Activated CD4-positive, alpha-beta memory T cell treated with anti-CD3 and anti-CD28 coated beads, Interleukin-2, amount 10 ng/mL, durations not matched to agents 7 days and 5 days (primary cell): ENCODE data around the gene MUTYH. TPM values are rescaled to one million over a fixed set of nuclear protein-coding genes. Genes with fewer than 3 reads are reported as not detected.

Experiments used
- CTCF ChIA-PET: fragments of 350-600 bp; sonication (Branson Sonifier 250); formaldehyde crosslinking; loops from one replicate; lab custom pipeline; 2021; ENCODE audit warnings: antibody characterized with exemption, inconsistent platforms; lab: Charles Lee
- POLR2A ChIA-PET: fragments of 350-600 bp; sonication (Branson Sonifier 250); formaldehyde crosslinking; loops from one replicate; lab custom pipeline; 2021; ENCODE audit warnings: antibody characterized with exemption; lab: Charles Lee
- DNase-seq: peaks from one replicate; pipeline ENCODE4 v3.0.0-alpha.2; 2020
- H3K27ac Mint-ChIP-seq: one replicate; pipeline ENCODE4 v1.8.0; 2021; ENCODE audit warnings: mild to moderate bottlenecking, mixed read lengths
- H3K27me3 Mint-ChIP-seq: one replicate; pipeline ENCODE4 v1.8.0; 2021; ENCODE audit warnings: mixed read lengths
- H3K36me3 Mint-ChIP-seq: one replicate; pipeline ENCODE4 v1.8.0; 2021; ENCODE audit warnings: low read depth, mixed read lengths
- H3K4me1 Mint-ChIP-seq: one replicate; pipeline ENCODE4 v1.8.0; 2021; ENCODE audit warnings: mixed read lengths
- H3K4me3 Mint-ChIP-seq: one replicate; pipeline ENCODE4 v1.8.0; 2021; ENCODE audit warnings: mild to moderate bottlenecking, mixed read lengths
- H3K9me3 Mint-ChIP-seq: one replicate; pipeline ENCODE4 v1.8.0; 2021; ENCODE audit warnings: mixed read lengths
- total RNA-seq, 2 experiments: library from RNA; stranded (reverse); gene quantifications; one replicate each; pipeline ENCODE4 v1.2.3, GENCODE V29; 2021

Gene MUTYH
- total RNA-seq, 2 experiments from 2014 or later = 37.2 to 39.2 TPM

DNA sequence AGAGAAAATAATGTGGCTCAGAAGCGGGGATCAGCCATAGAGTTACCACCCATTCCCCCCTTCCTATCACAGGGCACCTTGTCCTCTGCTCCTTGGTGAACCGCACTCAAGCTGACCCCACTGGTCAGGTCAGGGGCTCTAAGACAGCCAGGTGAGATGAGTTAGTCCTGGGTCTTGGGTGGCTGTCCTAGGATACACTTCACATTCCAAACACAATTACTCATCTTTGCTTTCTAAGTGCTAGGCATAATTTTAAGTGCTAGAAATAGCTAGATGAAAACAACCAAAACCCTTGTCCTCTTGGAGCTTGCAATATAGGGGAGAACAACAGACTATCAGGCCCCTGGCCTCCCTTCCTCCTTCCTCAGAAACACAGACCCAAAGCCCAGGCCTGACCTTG lies 7.8 kb upstream of the MUTYH start:
- no peak for DNase-seq
- Mint-ChIP-seq H3K36me3 (peaks cover 28% of the 10 kb centered on the region), H3K9me3 (no peaks in the 10 kb centered on the region), H3K4me1 (peaks cover 13% of the 10 kb centered on the region), H3K27me3 (no peaks in the 10 kb centered on the region), H3K27ac (no peak overlapping the region), H3K4me3 (no peak overlapping the region)
- CTCF ChIA-PET = interaction anchor here (0.6 to 4.6 kb wide), 4 partner anchors 12 to 546 kb away, joined by 4 to 23 read pairs (median 4); partner anchors contain the start of gene TESK2
- POLR2A ChIA-PET = interaction anchor here (0.8 to 6.4 kb wide), 5 partner anchors 8 to 222 kb away, joined by 3 to 58 read pairs (median 3); partner anchors contain the start of genes MUTYH, PRDX1 and TOE1

DNA sequence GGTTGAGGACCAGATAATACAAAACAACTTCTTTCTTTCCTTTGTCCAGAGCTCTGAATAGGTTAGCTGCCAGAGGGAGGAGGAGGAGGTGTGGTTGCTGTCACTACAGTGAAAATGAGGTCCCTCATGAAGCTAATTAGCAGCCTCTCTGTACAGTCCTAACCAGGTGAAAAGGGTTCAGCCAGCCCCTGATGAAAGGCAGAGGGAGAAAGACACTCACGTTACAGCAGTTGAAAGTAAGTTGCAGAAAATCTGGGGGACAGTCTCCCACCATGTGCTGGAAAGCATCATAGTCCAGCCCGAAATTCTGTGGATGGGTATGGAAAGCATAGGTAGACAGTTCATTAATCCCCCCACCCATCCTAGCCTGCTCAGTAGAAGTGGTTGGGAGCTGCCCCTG lies 6.2 kb upstream of the MUTYH start:
- Mint-ChIP-seq H3K36me3 (peaks cover 44% of the 10 kb centered on the region), H3K27ac (no peak overlapping the region), H3K9me3 (no peaks in the 10 kb centered on the region), H3K4me1 (peaks cover 27% of the 10 kb centered on the region), H3K4me3 (no peak overlapping the region), H3K27me3 (no peaks in the 10 kb centered on the region)
- DNase-seq = no peak
- CTCF ChIA-PET = interaction anchor here (1.9 to 4.6 kb wide), 2 partner anchors 14 to 146 kb away, joined by 4 to 23 read pairs; partner anchors contain the start of gene TESK2
- POLR2A ChIA-PET = interaction anchor here (1.0 to 1.5 kb wide), 3 partner anchors 21 to 625 kb away, joined by 3 read pairs; partner anchors contain the start of genes CCDC163 and MMACHC

DNA sequence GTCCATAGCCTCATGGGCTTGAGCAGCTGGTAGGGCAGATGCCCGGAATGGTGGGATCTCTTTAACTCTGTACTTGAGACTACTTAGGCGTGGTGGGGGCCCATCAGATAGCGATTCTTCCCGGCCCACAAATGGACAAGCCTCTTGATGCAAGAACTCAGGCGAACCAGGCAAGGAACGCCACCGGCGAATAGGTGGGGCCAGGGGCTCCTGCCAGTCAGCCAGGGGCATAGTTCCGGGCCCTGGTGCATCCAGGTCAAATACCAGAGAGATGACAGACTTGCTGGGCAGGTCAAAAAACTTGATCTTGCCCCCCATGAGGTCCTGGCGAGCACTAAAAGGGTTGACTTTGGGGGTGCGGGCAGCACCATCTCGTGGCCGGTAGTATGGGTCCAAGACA lies 4.8 kb upstream of the MUTYH start:
- ChIA-PET POLR2A (interaction anchor here (1.2 to 1.5 kb wide), 2 partner anchors 11 to 20 kb away, joined by 3 to 4 read pairs; no protein-coding TSS in a partner anchor), CTCF (interaction anchor here (1.1 to 1.9 kb wide), 3 partner anchors 15 to 148 kb away, joined by 4 read pairs; no protein-coding TSS in a partner anchor)
- no peak overlapping the region for H3K27ac Mint-ChIP-seq

DNA sequence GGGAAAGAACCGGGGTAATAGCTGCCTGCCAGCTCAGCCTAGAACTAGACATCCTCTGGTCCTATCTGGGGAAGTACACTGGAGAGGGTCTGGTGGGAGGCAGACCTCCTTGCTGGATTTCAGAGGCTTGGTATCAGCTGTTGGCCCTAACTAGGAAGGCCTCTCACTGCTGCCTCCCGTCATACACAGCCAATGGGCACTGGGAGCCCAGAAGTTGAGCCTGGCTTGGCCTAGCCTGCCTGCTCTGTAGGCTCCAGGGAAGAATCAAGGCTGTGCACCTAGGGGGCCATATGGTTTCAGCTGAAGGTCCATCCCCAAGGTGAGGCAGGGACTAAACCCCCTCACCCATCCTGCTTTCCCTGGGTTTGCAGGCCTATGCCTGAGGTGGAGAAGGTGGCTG lies 4.3 kb upstream of the MUTYH start:
- no peak overlapping the region for H3K27ac Mint-ChIP-seq
- H3K4me3 Mint-ChIP-seq = no peak overlapping the region
- CTCF ChIA-PET = interaction anchor here (1.0 to 1.6 kb wide), 2 partner anchors 15 to 41 kb away, joined by 3 to 4 read pairs; no protein-coding TSS in a partner anchor
- no peak for DNase-seq
- no peaks in the 10 kb centered on the region for H3K9me3 Mint-ChIP-seq
- POLR2A ChIA-PET = interaction anchor here (1.8 kb wide), 1 partner anchor 11 kb away, joined by 5 read pairs; no protein-coding TSS in a partner anchor
- H3K4me1 Mint-ChIP-seq = peaks cover 31% of the 10 kb centered on the region
- H3K36me3 Mint-ChIP-seq = peaks cover 50% of the 10 kb centered on the region
- H3K27me3 Mint-ChIP-seq = no peaks in the 10 kb centered on the region

More for the DNA sequence above, 4.8 kb upstream of the MUTYH start:
- Mint-ChIP-seq H3K36me3 (peaks cover 47% of the 10 kb centered on the region), H3K9me3 (no peaks in the 10 kb centered on the region), H3K4me1 (peaks cover 29% of the 10 kb centered on the region), H3K4me3 (no peak overlapping the region), H3K27me3 (no peaks in the 10 kb centered on the region)
- DNase-seq = no peak

DNA sequence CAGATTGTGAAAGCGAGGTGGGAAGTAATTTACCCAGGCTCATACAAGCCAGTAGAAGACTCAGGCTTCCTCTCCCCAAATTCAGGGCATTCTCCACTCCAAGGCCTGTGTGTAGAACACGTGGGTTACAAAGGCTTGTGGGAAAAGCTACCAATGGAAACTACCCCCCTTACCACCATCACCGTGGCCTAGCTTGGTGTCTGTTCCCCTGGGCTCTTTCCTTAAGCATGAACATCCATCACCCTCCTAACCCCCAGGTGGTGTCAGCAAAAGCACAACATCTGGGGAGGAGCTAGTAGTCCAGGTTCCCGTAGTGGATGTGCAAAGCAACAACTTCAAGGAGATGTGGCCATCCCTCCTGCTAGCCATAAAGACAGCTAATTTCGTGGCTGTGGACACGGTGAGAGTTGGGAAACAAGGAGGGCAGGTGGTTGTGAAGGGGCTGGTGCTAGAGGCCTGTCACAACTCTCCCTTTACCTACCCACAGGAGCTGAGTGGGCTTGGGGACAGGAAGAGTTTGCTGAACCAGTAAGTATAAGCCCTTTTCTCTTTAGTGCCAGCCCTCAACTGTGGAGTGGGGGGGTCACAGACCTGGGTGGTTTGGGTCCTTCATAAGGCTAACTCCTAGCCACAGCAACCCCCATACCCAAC lies 701 bp upstream of the MUTYH start:
- CTCF ChIA-PET = interaction anchor here (1.0 to 3.5 kb wide), 18 partner anchors 14 to 541 kb away, joined by 3 to 37 read pairs (median 9); partner anchors contain the start of genes CCDC163, HECTD3, HPDL and MMACHC
- Mint-ChIP-seq H3K36me3 (peaks cover 61% of the 10 kb centered on the region), H3K27ac (peak overlapping the region; percentile 100), H3K4me3 (peak overlapping the region; percentile 96), H3K27me3 (no peaks in the 10 kb centered on the region), H3K9me3 (no peaks in the 10 kb centered on the region), H3K4me1 (peaks cover 51% of the 10 kb centered on the region)
- POLR2A ChIA-PET = interaction anchor here (0.7 to 6.2 kb wide), 28 partner anchors 9 to 619 kb away, joined by 3 to 143 read pairs (median 12); partner anchors contain the start of genes AKR1A1, BTBD19, CCDC163 and DYNLT4
- peak; percentile 41 for DNase-seq

DNA sequence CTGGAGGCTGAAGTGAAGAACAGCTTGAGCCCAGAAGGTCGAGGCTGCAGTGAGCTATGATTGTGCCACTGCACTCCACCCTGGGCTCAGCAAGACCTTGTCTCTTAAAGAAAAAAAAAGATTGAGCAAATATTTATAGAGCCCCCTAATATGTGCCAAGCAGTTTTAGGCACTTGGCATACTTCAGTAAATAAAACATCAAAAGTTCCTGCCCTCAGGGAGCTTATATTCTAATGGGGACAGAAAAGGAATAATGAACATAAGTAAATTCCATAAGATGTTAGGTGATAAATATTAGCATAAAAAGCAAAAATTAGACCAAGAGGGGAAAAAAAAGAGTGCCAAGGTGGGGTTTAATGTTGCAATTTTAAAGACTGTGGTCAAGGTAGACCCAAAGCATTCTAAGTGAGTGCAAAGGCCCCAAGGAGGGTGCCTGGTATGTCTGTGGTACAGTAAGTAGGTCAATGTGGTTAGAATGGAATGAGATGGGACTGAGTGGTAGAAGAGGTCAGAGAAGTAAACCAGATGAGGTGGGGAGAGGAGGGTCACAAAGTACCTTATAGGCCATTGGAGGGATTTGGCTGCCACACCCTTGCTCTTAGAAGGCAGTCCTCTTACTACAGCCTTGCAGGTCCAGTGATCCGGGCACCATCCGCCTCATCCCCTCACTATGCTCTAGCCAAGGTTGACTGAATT lies 2.5 kb downstream of the MUTYH start:
- POLR2A ChIA-PET = interaction anchor here (1.0 to 6.2 kb wide), 5 partner anchors 10 to 528 kb away, joined by 3 to 143 read pairs (median 7); partner anchors contain the start of genes CCDC163, HPDL and MMACHC
- H3K27ac Mint-ChIP-seq = no peak overlapping the region
- H3K4me3 Mint-ChIP-seq = peak overlapping the region; percentile 53
- no peaks in the 10 kb centered on the region for H3K9me3 Mint-ChIP-seq
- peaks cover 68% of the 10 kb centered on the region for H3K4me1 Mint-ChIP-seq
- H3K36me3 Mint-ChIP-seq = peaks cover 48% of the 10 kb centered on the region
- H3K27me3 Mint-ChIP-seq = no peaks in the 10 kb centered on the region
- DNase-seq = no peak
- CTCF ChIA-PET = interaction anchor here (1.3 kb wide), 1 partner anchor 34 kb away, joined by 5 read pairs; no protein-coding TSS in a partner anchor

DNA sequence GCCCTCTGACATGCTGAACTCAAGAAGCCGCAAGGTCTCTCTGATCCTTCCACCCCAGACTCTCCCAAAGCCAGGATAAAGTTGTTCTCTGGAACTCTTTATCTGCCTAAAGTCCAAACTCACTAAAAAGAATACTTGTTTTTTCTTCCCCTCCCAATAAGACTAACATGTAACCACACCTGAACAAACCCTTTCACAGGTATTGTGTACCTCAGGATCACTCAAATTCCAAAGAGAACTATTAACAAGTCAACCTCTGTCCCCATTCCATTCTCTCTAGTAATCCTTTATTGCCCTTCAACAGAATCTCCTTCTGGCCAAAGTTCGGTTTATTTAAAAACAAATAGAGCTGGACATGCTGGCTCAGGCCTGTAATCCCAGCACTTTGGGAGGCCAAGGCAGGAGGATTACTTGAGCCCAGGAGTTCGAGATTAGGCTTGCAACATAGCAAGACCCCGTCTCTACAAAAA lies 4.3 kb downstream of the MUTYH start:
- no peaks in the 10 kb centered on the region for H3K9me3 Mint-ChIP-seq
- H3K4me3 Mint-ChIP-seq = no peak overlapping the region
- CTCF ChIA-PET = interaction anchor here (0.8 to 0.9 kb wide), 2 partner anchors 9 to 32 kb away, joined by 3 read pairs; partner anchors contain the start of gene HPDL
- H3K27me3 Mint-ChIP-seq = no peaks in the 10 kb centered on the region
- POLR2A ChIA-PET = interaction anchor here (1.4 to 6.2 kb wide), 3 partner anchors 8 to 32 kb away, joined by 5 to 143 read pairs (median 7); partner anchors contain the start of gene HPDL
- peaks cover 50% of the 10 kb centered on the region for H3K4me1 Mint-ChIP-seq
- no peak for DNase-seq
- H3K27ac Mint-ChIP-seq = no peak overlapping the region
- H3K36me3 Mint-ChIP-seq = peaks cover 44% of the 10 kb centered on the region

DNA sequence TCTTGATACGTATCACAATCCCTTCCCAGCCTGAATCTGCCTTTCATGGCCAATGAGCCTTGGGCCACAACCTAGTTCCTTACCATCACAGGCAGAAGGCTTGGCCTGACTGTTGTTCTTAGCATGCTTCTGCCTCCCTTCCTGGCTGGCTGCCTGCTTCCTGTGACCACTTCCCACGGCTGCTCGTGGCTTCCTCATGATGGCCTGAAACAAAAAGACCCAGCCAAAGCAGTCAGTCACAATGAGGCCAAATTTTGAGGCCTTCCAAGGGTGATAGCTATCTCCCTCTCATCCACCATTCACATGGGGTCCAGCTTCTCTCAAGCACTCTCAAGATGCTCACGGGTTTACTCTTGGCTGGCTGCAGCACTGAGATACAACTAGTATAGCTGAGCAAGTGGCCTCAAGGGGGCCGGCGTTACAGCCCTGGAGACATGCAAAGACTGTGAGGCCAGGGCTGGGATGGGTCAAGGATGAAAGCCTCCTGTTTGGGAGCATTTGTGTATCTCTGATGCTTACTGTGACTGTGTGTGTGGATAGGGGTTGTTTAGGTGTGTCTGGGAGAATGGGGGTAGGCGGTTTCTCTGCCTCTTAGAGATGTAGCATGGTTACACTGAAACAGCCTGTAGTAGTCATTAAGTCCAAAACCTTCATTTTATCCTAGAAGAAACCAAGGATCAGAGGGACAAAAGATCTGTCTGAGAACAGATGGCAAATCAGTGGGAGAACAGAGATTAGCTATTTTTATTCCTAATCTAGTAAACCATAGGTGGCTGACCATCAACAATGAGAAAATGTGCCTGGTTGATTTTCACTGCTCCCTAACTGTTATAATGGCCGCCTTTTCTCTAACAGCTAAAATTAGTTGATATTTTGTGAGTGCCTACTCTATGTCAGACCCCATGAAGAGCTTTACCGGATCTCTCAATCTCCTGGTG lies 5.7 kb downstream of the MUTYH start:
- peak; percentile 37 for DNase-seq
- Mint-ChIP-seq H3K4me3 (no peak overlapping the region), H3K9me3 (no peaks in the 10 kb centered on the region), H3K27me3 (no peaks in the 10 kb centered on the region), H3K4me1 (peaks cover 44% of the 10 kb centered on the region), H3K27ac (peak overlapping the region; percentile 48), H3K36me3 (peaks cover 43% of the 10 kb centered on the region)
- ChIA-PET CTCF (interaction anchor here (0.6 to 1.5 kb wide), 5 partner anchors 8 to 249 kb away, joined by 3 read pairs; partner anchors contain the start of gene HPDL), POLR2A (interaction anchor here (0.9 to 1.4 kb wide), 4 partner anchors 8 to 613 kb away, joined by 3 to 5 read pairs (median 4); partner anchors contain the start of genes HPDL and PRDX1)

DNA sequence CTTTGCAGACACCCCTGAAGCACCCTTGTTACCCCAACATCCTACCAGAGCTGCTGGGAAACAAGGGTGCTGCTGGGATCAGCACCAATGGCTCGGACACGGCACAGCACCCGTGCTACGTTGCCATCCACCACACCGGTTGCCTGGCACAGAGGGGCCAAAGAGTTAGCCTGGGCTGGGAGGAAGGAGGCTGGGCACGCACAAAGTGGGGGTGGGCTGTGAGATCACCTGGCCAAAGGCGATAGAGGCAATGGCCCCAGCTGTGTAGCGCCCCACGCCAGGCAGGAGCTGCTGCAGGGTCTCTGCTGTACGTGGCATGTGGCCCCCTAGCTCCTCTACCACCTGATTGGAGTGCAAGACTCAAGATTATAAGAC lies 7.9 kb downstream of the MUTYH start:
- Mint-ChIP-seq H3K4me1 (peaks cover 42% of the 10 kb centered on the region), H3K27ac (no peak overlapping the region), H3K9me3 (no peaks in the 10 kb centered on the region), H3K36me3 (peaks cover 31% of the 10 kb centered on the region), H3K27me3 (no peaks in the 10 kb centered on the region), H3K4me3 (no peak overlapping the region)
- CTCF ChIA-PET = no interaction called here
- POLR2A ChIA-PET = interaction anchor here (1.1 to 9.9 kb wide), 2 partner anchors 6 to 253 kb away, joined by 3 to 143 read pairs; partner anchors contain the start of genes MUTYH and TOE1
- DNase-seq = no peak

DNA sequence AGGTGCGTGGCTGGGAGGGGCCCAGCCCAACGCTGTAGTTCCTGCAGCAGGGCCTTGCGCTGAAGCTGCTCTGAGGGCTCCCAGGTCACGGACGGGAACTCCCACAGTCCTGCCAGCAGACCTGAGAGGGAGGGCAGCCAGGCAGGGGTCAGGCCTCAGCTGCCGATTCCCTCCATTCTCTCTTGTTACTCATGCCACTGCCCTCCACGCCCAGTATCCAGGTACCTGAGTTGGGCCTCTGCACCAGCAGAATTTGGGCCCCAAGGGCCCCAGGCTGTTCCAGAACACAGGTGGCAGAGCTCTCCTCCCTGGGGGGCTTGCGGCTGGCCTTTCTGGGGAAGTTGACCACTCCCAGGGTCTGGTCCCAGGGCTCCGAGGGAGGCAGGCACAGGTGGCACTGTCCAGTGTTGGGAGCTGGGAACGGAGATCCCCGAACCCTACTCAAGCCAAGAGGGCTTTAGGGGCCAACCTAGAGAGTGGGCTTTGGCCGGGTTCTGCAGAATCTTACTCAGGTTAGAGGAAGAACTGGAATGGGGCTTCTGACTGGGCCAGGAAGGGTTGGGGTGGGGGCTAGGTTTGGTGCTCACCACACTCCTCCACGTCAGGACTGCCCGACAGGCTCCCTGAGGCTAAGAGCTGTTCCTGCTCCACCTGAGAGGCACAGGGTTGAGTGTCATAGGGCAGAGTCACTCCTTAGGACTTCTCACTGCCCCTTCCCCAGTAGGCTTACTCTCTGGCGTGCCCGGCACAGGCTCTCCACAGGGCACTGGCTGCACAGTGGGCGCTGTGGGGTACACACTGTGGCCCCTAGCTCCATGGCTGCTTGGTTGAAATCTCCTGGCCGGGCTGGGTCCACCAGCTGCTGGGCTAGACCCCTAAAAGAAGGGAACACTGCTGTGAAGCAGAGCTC lies 8.5 kb downstream of the MUTYH start:
- ChIA-PET CTCF (interaction anchor here (1.9 kb wide), 1 partner anchor 28 kb away, joined by 4 read pairs; no protein-coding TSS in a partner anchor), POLR2A (interaction anchor here (1.1 to 9.9 kb wide), 2 partner anchors 7 to 253 kb away, joined by 3 to 143 read pairs; partner anchors contain the start of genes MUTYH and TOE1)
- H3K9me3 Mint-ChIP-seq = no peaks in the 10 kb centered on the region
- no peak overlapping the region for H3K27ac Mint-ChIP-seq
- DNase-seq = no peak
- H3K36me3 Mint-ChIP-seq = peaks cover 30% of the 10 kb centered on the region
- peaks cover 39% of the 10 kb centered on the region for H3K4me1 Mint-ChIP-seq
- no peak overlapping the region for H3K4me3 Mint-ChIP-seq
- no peaks in the 10 kb centered on the region for H3K27me3 Mint-ChIP-seq
